Activated CD4-positive, alpha-beta T cell treated with anti-CD3 and anti-CD28 coated beads for 36 hours (primary cell): ENCODE measurements around the gene ATG4A. TPM values are rescaled to one million over a fixed set of nuclear protein-coding genes. Genes with fewer than 3 reads are reported as not detected.

ENCODE experiments used
- total RNA-seq, 2 experiments: library from RNA; stranded (reverse); gene quantifications; one replicate each; pipeline ENCODE4 v1.2.3, GENCODE V29; 2021

The ATG4A gene
- total RNA-seq, 2 experiments from 2014 or later = 7.1 to 7.4 TPM

Other genes starting within 250 kb of the ATG4A start
- not detected for gene TEX13B, start 109.4 kb upstream of the ATG4A start, total RNA-seq
- 1 to 10 TPM in 1 of 2 experiments, under 1 TPM in 1; 0.75 to 2.1 TPM for gene VSIG1, start 46.7 kb upstream of the ATG4A start, total RNA-seq
- gene PSMD10, start 236 bp upstream of the ATG4A start, total RNA-seq = 10 to 100 TPM; 42.8 to 54.5 TPM